ENCODE measurements around the gene SCNN1A. TPM values are rescaled to one million over a fixed set of nuclear protein-coding genes. Genes with fewer than 3 reads are reported as not detected.

SCNN1A gene
- total and polyA plus RNA-seq, 2 of the 13 experiments (the other 11 are each of a cell fraction or from before 2014, with no cell fraction given), result 1.5 to 14.6 TPM

- intact Hi-C loops (cut with micrococcal nuclease; ENCODE audit: unreplicated experiment), result loop anchor here (10.0 kb wide), 1 partner anchor 187 kb away; the partner anchor contains the start of gene GAPDH
- ChIA-PET CTCF (ENCODE audit: low intra/inter-chr PET ratio, low total read pairs) (no interaction called here), POLR2A (interaction anchor here (2.4 to 3.5 kb wide), 2 partner anchors 12 to 15 kb away, joined by 26 to 72 read pairs; no protein-coding TSS in a partner anchor)
- ATAC-seq, result no peak
- Histone ChIP-seq H3K4me2 (ENCODE audit: low read depth, low read length) (no peak overlapping the region), H3K4me1 (ENCODE audit: insufficient read depth, low read length) (peaks cover 57% of the 10 kb centered on the region), H3K27me3 (ENCODE audit: control insufficient read depth in 1 of 2, insufficient read depth in 2 of 2, low read length in 2 of 2) (no peaks in the 10 kb centered on the region), H2AFZ (ENCODE audit: low read length) (no peak overlapping the region), H3K36me3 (replicated peaks in 1 of 2; ENCODE audit: control insufficient read depth in 1 of 2, insufficient read depth in 2 of 2, low read length in 2 of 2) (no peaks in the 10 kb centered on the region), H3K9me3 (ENCODE audit: low read length) (no peaks in the 10 kb centered on the region), H3K4me3 (replicated peaks in 1 of 3; ENCODE audit: insufficient read depth in 1 of 3, low read depth in 2 of 3, low read length in 3 of 3) (no peak overlapping the region), H3K9ac (ENCODE audit: insufficient read depth, low read depth, low read length) (no peak overlapping the region), H3K27ac (ENCODE audit: extremely low read length, insufficient read depth, low read length) (no peak overlapping the region), H3K79me2 (ENCODE audit: insufficient read depth, low read length) (no peaks in the 10 kb centered on the region), H4K20me1 (ENCODE audit: insufficient read depth, low read length) (no peaks in the 10 kb centered on the region)
- no peak for FAIRE-seq
- DNase-seq (ENCODE audit: low spot score), result no peak
- no TSS peak for BruUV-seq (replicated peaks)
- TF ChIP-seq PLRG1 (conservative IDR thresholded peaks at IDR 0.05) (no peak), ZNF331 (CRISPR knock-in tag; IDR thresholded peaks at IDR 0.05) (no peak), ATF7 (IDR thresholded peaks at IDR 0.05) (no peak), ATF7 (CRISPR knock-in tag; IDR thresholded peaks at IDR 0.05) (no peak), GPBP1L1 (CRISPR knock-in tag; IDR thresholded peaks at IDR 0.05) (no peak), LBX2 (CRISPR knock-in tag; IDR thresholded peaks at IDR 0.05; ENCODE audit: borderline replicate concordance) (no peak), NFE2L1 (CRISPR knock-in tag; IDR thresholded peaks at IDR 0.05; ENCODE audit: borderline replicate concordance) (no peak), LCORL (IDR thresholded peaks at IDR 0.05) (no peak), LCORL (CRISPR knock-in tag; IDR thresholded peaks at IDR 0.05) (no peak)
- WGBS (ENCODE audit: low lambda C conversion rate), result 93% methylated on average over 16 of the region's 19 CpGs
- in situ Hi-C loops (cut with HindIII; ENCODE audit: extremely low pct_ligation_motif_present, low pct_unique_long_range_greater_than_20kb), result no loop called here
Measured at GRCh38 chr12:6347367-6348338, 27.7 kb downstream of the SCNN1A start.

Measured in HepG2 (cell line).